Activated CD8-positive, alpha-beta T cell treated with anti-CD3 and anti-CD28 coated beads, Interleukin-2, amount 10 ng/mL, durations not matched to agents 7 days and 5 days (primary cell): ENCODE results near the gene ST6GAL2. TPM values are rescaled to one million over a fixed set of nuclear protein-coding genes. Genes with fewer than 3 reads are reported as not detected.

Experiments
- ATAC-seq: fragments of 150-1000 bp; cut with Tn5 transposase; one replicate; pipeline ENCODE4 v1.10.0; 2021; ENCODE audit warnings: moderate library complexity
- CTCF ChIA-PET: fragments of 350-600 bp; sonication (Branson Sonifier 250); formaldehyde crosslinking; loops from one replicate; lab custom pipeline; 2021; ENCODE audit warnings: antibody characterized with exemption; lab: Charles Lee
- POLR2A ChIA-PET: fragments of 350-600 bp; sonication (Branson Sonifier 250); formaldehyde crosslinking; loops from one replicate; lab custom pipeline; 2021; ENCODE audit warnings: antibody characterized with exemption; lab: Charles Lee
- DNase-seq: peaks from one replicate; pipeline ENCODE4 v3.0.0-alpha.2; 2020
- H3K27ac Mint-ChIP-seq: one replicate; pipeline ENCODE4 v1.8.0; 2021; ENCODE audit warnings: mild to moderate bottlenecking, mixed read lengths
- H3K27me3 Mint-ChIP-seq: one replicate; pipeline ENCODE4 v1.8.0; 2021; ENCODE audit warnings: low read depth, mixed read lengths
- H3K36me3 Mint-ChIP-seq: one replicate; pipeline ENCODE4 v1.8.0; 2021; ENCODE audit warnings: low read depth, mixed read lengths
- H3K4me1 Mint-ChIP-seq: one replicate; pipeline ENCODE4 v1.8.0; 2021; ENCODE audit warnings: low read depth, mixed read lengths
- H3K4me3 Mint-ChIP-seq: one replicate; pipeline ENCODE4 v1.8.0; 2021; ENCODE audit warnings: mild to moderate bottlenecking, mixed read lengths
- H3K9me3 Mint-ChIP-seq: one replicate; pipeline ENCODE4 v1.8.0; 2022; ENCODE audit warnings: mixed read lengths; ENCODE audit not compliant: insufficient read depth
- total RNA-seq, 2 experiments: library from RNA; stranded (reverse); gene quantifications; one replicate each; pipeline ENCODE4 v1.2.3, GENCODE V29; 2021

The ST6GAL2 gene
- total RNA-seq, 2 experiments from 2014 or later = not detected

DNA sequence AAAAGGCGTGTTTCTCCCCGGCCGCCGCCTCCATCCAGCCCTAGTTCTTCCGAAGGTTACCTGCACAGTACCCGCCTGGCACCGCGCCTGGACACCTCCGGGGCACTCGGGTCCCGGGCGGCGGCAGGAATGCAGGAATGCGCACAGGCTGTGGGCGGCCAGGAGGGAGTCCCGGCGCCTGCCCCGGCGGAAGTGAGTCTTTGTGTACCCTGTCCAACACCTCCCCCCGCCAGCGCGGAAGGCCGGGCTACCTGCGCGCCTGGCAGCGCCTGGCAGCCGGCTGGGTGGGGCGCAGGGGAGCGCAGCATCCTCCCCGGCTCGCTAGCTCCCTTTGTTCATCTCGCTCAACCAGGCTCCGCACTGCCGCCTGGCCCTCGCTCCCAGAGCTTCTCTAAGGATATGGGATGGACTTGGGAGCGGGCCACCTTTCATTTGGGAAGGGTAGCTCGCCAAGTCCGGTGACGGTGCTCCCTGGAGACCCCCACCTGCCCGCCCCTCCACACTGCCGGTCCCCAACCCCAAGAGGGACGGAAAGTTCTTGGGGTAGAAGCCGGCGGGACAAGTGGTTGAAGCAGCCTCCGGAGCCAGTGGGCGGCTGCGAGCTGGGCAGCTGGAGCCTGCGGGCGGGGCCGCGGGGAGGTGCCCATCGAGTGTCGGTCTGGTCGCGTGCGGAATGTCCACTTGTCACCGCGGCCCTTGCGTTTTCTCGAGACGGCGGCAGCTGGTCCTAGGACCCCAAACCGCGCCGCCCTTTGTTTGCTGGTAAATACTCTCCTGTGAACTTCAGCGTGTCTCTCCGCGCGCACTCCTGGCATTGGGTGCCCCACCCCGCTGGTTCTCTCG lies 1.2 kb upstream of the ST6GAL2 start:
- CTCF ChIA-PET = no interaction called here
- Mint-ChIP-seq H3K27ac (no peak overlapping the region), H3K27me3 (peaks cover 33% of the 10 kb centered on the region), H3K36me3 (no peaks in the 10 kb centered on the region), H3K9me3 (no peaks in the 10 kb centered on the region), H3K4me1 (peaks cover 12% of the 10 kb centered on the region), H3K4me3 (no peak overlapping the region)
- DNase-seq = no peak
- no peak for ATAC-seq
- POLR2A ChIA-PET = no interaction called here

DNA sequence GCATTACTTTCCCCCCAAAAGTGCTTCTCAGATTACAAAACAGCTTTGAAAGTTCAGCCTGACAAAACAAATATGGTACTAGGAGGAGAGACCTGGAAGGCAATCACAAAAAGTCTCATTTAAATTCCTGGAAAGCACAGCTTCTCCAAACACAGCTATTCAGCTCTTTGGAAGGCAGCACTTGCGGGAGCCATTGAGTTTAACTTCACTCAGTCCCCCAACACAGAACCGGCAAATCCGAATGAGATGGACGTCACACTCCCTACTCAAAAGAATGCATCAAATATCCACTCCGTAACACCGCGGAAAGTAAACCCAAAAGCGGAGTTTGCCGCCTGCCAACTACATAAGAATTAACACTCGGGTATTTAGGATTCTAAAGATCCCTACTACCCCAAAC lies 638 bp downstream of the ST6GAL2 start:
- H3K9me3 Mint-ChIP-seq = no peaks in the 10 kb centered on the region
- DNase-seq (no peak), ATAC-seq (no peak)
- H3K4me1 Mint-ChIP-seq = peaks cover 6% of the 10 kb centered on the region
- ChIA-PET CTCF (no interaction called here), POLR2A (no interaction called here)
- H3K4me3 Mint-ChIP-seq = no peak overlapping the region
- no peak overlapping the region for H3K27ac Mint-ChIP-seq
- peaks cover 29% of the 10 kb centered on the region for H3K27me3 Mint-ChIP-seq
- no peaks in the 10 kb centered on the region for H3K36me3 Mint-ChIP-seq

DNA sequence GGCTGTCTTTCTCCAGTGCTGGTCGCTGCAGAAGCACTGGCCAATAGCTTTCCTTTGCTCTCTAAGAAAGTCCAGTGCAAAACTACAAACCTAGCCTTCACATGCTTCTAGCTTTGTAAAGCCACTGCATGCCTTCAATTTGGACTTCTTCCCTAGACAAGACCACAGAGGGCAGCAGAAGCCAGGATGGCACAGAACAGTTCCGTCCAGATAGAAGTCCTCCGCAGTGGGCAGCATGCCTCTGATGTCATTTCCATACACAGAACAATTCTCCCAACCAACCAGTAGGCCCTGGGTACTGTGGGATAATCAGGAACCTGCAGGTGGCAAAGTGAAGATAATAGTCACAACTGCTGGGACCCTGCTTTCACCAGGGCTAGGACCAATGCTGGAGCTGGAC lies 3.3 kb downstream of the ST6GAL2 start:
- DNase-seq (no peak), ATAC-seq (no peak)
- no peak overlapping the region for H3K27ac Mint-ChIP-seq
- no peaks in the 10 kb centered on the region for H3K9me3 Mint-ChIP-seq
- H3K36me3 Mint-ChIP-seq = no peaks in the 10 kb centered on the region
- peaks cover 26% of the 10 kb centered on the region for H3K27me3 Mint-ChIP-seq
- POLR2A ChIA-PET = no interaction called here
- no peak overlapping the region for H3K4me3 Mint-ChIP-seq
- CTCF ChIA-PET = no interaction called here
- H3K4me1 Mint-ChIP-seq = peaks cover 3% of the 10 kb centered on the region

DNA sequence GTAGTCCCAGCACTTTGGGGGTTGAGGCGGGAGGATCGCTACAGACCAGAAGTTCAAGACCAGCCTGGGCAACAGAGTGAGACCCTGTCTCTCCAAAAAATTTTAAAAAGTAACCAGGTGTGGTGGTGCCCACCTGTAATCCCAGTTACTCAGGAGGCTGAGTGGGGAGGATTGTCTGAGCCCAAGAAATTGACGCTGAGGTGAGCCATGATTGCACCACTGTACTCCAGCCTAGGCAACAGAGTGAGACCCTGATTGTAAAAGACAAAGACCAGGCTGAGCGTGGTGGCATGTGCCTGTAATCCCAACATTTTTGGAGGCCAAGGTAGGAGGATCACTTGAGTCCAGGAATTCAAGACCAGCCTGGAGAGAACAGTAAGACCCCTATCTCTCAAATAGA lies 7.8 kb downstream of the ST6GAL2 start:
- CTCF ChIA-PET = no interaction called here
- no peak overlapping the region for H3K27ac Mint-ChIP-seq
- H3K4me1 Mint-ChIP-seq = no peaks in the 10 kb centered on the region

DNA sequence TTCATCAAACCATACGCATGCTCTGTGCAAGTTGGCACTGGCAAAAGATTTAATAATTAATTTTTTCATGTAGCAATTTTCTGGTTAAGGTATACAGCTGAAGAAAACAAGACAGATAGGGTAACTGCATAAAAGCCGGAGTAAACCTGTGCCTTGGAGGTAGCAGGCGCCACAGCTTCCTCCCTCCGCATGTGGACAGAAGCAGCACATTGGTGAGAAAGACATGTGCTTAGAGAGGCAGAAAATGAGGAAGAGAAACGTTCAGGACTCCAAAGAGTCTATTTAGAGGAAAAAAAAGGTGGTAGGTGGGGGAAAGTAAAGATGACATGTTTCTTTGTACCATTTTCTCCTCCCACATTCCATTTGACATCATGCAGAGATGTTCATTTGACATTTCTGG lies 9.3 kb downstream of the ST6GAL2 start:
- ATAC-seq (no peak), DNase-seq (no peak)
- H3K4me3 Mint-ChIP-seq = no peak overlapping the region
- peaks cover 5% of the 10 kb centered on the region for H3K27me3 Mint-ChIP-seq
- H3K4me1 Mint-ChIP-seq = no peaks in the 10 kb centered on the region
- no peak overlapping the region for H3K27ac Mint-ChIP-seq
- H3K36me3 Mint-ChIP-seq = no peaks in the 10 kb centered on the region
- H3K9me3 Mint-ChIP-seq = no peaks in the 10 kb centered on the region
- ChIA-PET CTCF (no interaction called here), POLR2A (no interaction called here)

More for the DNA sequence above, 7.8 kb downstream of the ST6GAL2 start:
- no peak for DNase-seq
- POLR2A ChIA-PET = no interaction called here
- H3K36me3 Mint-ChIP-seq = no peaks in the 10 kb centered on the region
- H3K27me3 Mint-ChIP-seq = peaks cover 8% of the 10 kb centered on the region
- no peak for ATAC-seq
- H3K9me3 Mint-ChIP-seq = no peaks in the 10 kb centered on the region
- no peak overlapping the region for H3K4me3 Mint-ChIP-seq

DNA sequence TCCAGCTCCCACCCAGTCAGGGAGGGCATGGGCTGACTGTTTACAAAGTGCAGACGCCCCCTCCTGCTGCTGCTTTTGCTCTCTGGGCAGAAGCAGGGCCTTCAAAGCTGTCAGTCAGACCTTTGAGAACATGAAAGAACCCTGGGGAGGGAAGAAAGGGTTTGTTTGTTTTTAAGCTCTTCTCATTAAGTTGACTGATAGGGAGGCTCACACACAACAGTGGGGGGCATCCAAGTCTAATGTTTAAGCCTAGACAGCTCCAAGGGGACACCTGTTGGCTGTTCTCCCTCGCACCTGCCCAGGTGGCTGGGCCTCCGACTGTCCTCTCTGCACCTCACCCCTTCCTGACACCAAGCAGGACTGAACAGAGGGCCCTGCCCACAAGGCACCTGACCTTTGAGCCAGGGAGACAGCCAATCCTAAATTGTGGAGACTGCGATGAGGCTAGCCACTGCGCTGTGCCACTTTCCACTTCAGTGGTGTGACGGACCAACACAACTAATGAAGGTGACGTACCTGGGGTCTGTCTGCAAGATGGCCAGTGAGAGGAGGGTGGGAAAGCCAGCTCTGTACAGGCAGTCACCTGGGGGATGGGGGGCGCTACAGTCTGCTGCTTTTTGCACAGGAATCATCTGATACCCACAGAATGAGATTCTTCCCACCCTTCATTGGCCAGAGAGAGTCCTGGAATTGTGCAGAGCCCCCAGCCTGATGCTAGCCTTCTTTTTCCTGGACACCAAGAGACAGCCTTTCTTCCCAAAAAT lies 16.3 kb downstream of the ST6GAL2 start:
- ATAC-seq = no peak
- H3K9me3 Mint-ChIP-seq = no peaks in the 10 kb centered on the region
- H3K4me3 Mint-ChIP-seq = no peak overlapping the region
- H3K27ac Mint-ChIP-seq = no peak overlapping the region
- ChIA-PET CTCF (no interaction called here), POLR2A (no interaction called here)
- no peaks in the 10 kb centered on the region for H3K4me1 Mint-ChIP-seq
- H3K27me3 Mint-ChIP-seq = peaks cover 5% of the 10 kb centered on the region
- no peak for DNase-seq
- no peaks in the 10 kb centered on the region for H3K36me3 Mint-ChIP-seq

DNA sequence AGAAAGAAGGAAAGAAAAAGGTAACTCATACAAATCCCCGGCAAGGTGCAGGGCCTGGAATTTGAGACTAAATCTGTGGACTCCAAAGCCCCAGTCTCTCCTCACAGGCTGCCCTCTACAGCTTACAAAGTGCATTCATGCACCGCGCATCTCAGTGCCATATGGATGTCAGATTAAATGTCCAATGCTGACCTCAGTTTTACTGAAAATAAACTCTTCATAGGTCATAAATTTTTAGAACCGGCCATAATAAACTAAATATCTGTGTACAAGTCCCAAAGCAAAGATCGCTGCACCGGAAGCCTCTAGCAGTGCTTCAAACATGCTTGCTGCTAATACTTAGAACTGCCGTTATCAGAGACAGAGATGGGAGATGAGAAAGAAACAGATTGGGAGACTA lies 17.7 kb downstream of the ST6GAL2 start:
- no peaks in the 10 kb centered on the region for H3K36me3 Mint-ChIP-seq
- ATAC-seq = no peak

DNA sequence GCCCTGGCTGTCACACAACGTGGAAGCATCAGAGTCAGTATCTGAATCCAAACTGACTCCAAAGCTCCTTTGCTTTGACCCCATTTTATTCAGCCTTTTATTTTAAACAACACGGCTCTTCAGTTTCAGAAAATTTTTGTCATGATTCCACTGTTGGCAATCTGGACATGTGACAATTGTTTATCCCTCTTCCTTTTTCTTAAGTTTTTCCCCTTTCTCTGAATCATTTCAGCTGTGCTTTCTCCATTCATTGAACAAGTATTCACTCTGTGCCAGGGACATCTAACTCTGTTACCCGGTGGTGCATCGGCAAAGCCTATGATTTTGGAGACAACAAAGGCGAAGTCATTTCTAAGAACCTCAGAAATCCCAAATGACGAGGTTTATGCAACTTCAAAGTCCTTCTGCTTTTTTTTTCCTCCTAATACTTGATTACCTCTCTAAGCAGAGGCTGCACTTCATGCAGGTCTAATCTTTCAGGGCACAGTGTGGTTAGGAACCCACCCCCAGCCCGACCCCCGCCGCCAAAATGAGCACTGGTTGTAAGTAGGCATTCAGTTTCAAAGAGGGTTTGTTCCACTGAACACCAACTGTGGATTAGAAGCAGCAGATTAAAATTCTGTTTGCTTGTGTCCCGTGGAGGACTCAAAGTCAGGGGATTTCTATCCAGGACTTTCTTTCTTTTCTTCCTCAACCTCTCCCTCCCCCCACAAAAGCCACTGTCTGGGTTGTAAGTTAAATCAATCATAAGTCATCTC lies 18.6 kb downstream of the ST6GAL2 start:
- H3K36me3 Mint-ChIP-seq = no peaks in the 10 kb centered on the region
- CTCF ChIA-PET = no interaction called here

More for the DNA sequence above, 17.7 kb downstream of the ST6GAL2 start:
- DNase-seq = no peak
- no peaks in the 10 kb centered on the region for H3K27me3 Mint-ChIP-seq
- H3K9me3 Mint-ChIP-seq = no peaks in the 10 kb centered on the region
- POLR2A ChIA-PET = no interaction called here
- H3K4me1 Mint-ChIP-seq = no peaks in the 10 kb centered on the region
- CTCF ChIA-PET = no interaction called here
- H3K4me3 Mint-ChIP-seq = no peak overlapping the region
- no peak overlapping the region for H3K27ac Mint-ChIP-seq

DNA sequence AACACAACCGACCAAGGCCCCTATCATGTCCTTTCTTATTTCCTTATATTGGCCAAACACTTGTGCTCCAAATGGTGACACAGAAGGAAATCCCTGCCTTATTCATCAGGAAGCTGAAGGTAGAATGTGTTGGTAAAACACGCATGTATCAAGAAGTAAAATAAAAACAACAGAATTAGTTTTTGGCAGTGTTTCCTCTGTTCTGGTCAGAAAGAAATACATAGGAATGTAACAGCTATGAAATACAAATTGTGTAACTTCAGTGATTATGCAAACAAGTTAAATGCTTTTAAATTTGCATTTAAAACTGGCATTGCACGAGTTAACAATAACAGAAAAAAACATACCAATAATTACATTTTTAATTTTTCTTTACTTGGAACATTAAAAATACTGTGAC lies 19.3 kb downstream of the ST6GAL2 start:
- H3K27me3 Mint-ChIP-seq = no peaks in the 10 kb centered on the region
- ChIA-PET POLR2A (no interaction called here), CTCF (no interaction called here)
- H3K27ac Mint-ChIP-seq = no peak overlapping the region
- H3K36me3 Mint-ChIP-seq = no peaks in the 10 kb centered on the region
- no peak overlapping the region for H3K4me3 Mint-ChIP-seq
- no peaks in the 10 kb centered on the region for H3K9me3 Mint-ChIP-seq
- DNase-seq (no peak), ATAC-seq (no peak)
- H3K4me1 Mint-ChIP-seq = no peaks in the 10 kb centered on the region

More for the DNA sequence above, 18.6 kb downstream of the ST6GAL2 start:
- no peaks in the 10 kb centered on the region for H3K4me1 Mint-ChIP-seq
- no peaks in the 10 kb centered on the region for H3K9me3 Mint-ChIP-seq
- H3K27me3 Mint-ChIP-seq = no peaks in the 10 kb centered on the region
- POLR2A ChIA-PET = no interaction called here
- no peak overlapping the region for H3K27ac Mint-ChIP-seq
- ATAC-seq (no peak), DNase-seq (no peak)
- no peak overlapping the region for H3K4me3 Mint-ChIP-seq

DNA sequence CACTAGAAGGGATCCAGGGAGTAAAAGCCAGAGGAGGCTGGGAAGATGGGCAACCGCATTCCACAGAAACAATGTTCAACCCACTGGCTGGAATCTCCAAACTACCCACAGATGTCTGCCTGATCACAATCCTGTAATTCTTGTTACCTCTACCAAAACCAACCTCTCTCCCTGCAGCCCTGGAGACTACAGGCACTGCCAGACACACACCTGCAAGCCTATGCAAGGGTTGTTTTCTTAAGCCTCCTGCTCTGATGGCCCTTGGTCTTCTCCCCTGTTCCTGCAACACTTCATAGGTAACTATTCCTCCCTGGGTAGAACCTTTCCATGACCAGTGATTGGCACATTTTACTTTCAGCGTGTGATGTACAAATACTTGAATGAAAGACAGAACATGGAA lies 21.9 kb downstream of the ST6GAL2 start:
- Mint-ChIP-seq H3K27me3 (no peaks in the 10 kb centered on the region), H3K9me3 (no peaks in the 10 kb centered on the region), H3K27ac (no peak overlapping the region), H3K4me1 (no peaks in the 10 kb centered on the region), H3K36me3 (no peaks in the 10 kb centered on the region), H3K4me3 (no peak overlapping the region)
- ATAC-seq (no peak), DNase-seq (no peak)
- CTCF ChIA-PET = no interaction called here
- POLR2A ChIA-PET = no interaction called here

DNA sequence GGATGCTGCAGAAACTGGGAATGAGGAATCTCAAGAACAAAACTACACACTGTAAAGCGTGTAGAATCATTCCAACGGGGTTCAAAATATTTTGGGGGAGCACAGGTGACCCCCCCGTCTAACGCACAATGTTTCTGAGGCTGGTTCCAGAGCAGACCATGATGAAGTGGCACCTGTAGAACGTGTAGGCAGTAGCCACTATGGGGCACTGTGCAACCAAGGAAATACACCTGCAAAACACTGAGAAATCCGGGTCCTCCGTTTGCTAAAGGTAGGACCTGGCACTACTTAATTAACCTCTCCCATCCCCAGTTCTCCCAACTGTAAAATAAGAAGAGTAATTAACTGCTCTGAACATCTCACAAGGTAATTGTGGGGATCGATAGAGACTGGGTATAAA lies 22.6 kb downstream of the ST6GAL2 start:
- no peak for ATAC-seq
- ChIA-PET CTCF (no interaction called here), POLR2A (no interaction called here)
- Mint-ChIP-seq H3K27ac (no peak overlapping the region), H3K9me3 (no peaks in the 10 kb centered on the region), H3K27me3 (no peaks in the 10 kb centered on the region), H3K36me3 (no peaks in the 10 kb centered on the region), H3K4me1 (no peaks in the 10 kb centered on the region), H3K4me3 (no peak overlapping the region)
- no peak for DNase-seq

DNA sequence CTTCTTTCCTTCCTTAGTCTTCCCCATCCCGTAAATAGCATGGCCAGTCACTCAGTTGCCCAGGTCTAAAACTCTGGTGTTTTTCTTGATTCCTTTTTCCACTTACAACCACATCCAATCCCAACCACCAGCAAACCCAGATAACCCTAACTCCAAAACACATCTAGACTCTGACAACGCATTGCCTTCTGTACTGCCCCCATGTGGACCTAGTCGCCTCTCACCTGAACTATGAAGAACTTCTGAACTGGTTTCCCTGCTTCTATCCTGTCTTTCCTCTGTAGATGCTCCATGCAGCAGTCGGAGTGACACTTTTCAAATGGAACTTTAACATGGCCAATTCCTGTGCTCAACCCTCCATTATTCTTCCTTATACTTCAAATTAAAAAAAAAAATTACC lies 26.5 kb downstream of the ST6GAL2 start:
- ATAC-seq = no peak
- H3K4me3 Mint-ChIP-seq = no peak overlapping the region
- H3K9me3 Mint-ChIP-seq = no peaks in the 10 kb centered on the region
- ChIA-PET CTCF (no interaction called here), POLR2A (no interaction called here)
- no peaks in the 10 kb centered on the region for H3K4me1 Mint-ChIP-seq
- no peak overlapping the region for H3K27ac Mint-ChIP-seq
- DNase-seq = no peak
- H3K36me3 Mint-ChIP-seq = no peaks in the 10 kb centered on the region
- H3K27me3 Mint-ChIP-seq = no peaks in the 10 kb centered on the region
